ENCODE data around the gene OR1Q1. TPM values are rescaled to one million over a fixed set of nuclear protein-coding genes. Genes with fewer than 3 reads are reported as not detected.

OR1Q1 gene
- total and polyA plus RNA-seq, 9 of the 15 experiments (the other 6 are each of a cell fraction or from before 2014, with no cell fraction given) = not detected

DNA sequence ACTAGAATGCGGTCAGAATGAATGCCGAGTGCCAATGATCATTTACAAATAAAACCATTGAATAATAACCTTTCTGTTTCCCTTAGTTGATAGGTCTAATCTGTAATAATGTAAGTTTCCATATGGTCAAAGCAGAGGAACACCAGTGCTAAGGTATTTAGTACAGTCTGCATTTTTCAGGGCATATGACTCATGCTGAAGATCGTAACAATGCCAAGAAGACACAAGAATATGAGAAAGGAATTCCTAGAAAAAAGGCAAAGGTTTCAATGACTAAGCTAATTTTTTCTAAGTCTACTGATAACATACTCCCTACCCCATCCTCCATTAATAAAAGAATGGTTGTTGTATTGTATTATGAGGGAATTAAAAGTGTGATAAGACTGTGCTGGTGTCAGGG is 34.2 kb upstream of the OR1Q1 start (continued):
- TF ChIP-seq, protein P1, sequence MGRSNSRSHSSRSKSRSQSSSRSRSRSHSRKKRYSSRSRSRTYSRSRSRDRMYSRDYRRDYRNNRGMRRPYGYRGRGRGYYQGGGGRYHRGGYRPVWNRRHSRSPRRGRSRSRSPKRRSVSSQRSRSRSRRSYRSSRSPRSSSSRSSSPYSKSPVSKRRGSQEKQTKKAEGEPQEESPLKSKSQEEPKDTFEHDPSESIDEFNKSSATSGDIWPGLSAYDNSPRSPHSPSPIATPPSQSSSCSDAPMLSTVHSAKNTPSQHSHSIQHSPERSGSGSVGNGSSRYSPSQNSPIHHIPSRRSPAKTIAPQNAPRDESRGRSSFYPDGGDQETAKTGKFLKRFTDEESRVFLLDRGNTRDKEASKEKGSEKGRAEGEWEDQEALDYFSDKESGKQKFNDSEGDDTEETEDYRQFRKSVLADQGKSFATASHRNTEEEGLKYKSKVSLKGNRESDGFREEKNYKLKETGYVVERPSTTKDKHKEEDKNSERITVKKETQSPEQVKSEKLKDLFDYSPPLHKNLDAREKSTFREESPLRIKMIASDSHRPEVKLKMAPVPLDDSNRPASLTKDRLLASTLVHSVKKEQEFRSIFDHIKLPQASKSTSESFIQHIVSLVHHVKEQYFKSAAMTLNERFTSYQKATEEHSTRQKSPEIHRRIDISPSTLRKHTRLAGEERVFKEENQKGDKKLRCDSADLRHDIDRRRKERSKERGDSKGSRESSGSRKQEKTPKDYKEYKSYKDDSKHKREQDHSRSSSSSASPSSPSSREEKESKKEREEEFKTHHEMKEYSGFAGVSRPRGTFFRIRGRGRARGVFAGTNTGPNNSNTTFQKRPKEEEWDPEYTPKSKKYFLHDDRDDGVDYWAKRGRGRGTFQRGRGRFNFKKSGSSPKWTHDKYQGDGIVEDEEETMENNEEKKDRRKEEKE (IDR thresholded peaks at IDR 0.05; ENCODE audit: borderline replicate concordance in 1 of 2, control insufficient read depth in 1 of 2, low read depth in 2 of 2, low read length in 1 of 2) = no peak
- TF ChIP-seq NFE2 (IDR thresholded peaks at IDR 0.05; ENCODE audit: low read depth) = peak; percentile 86
- TF ChIP-seq, protein P2, sequence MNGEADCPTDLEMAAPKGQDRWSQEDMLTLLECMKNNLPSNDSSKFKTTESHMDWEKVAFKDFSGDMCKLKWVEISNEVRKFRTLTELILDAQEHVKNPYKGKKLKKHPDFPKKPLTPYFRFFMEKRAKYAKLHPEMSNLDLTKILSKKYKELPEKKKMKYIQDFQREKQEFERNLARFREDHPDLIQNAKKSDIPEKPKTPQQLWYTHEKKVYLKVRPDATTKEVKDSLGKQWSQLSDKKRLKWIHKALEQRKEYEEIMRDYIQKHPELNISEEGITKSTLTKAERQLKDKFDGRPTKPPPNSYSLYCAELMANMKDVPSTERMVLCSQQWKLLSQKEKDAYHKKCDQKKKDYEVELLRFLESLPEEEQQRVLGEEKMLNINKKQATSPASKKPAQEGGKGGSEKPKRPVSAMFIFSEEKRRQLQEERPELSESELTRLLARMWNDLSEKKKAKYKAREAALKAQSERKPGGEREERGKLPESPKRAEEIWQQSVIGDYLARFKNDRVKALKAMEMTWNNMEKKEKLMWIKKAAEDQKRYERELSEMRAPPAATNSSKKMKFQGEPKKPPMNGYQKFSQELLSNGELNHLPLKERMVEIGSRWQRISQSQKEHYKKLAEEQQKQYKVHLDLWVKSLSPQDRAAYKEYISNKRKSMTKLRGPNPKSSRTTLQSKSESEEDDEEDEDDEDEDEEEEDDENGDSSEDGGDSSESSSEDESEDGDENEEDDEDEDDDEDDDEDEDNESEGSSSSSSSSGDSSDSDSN (IDR thresholded peaks at IDR 0.05; ENCODE audit: borderline replicate concordance in 1 of 2, low read depth in 2 of 2, low read length in 2 of 2) = no peak
- TF ChIP-seq RFX1 (IDR thresholded peaks at IDR 0.05) = no peak
- no peak for TF ChIP-seq KAT8 (IDR thresholded peaks at IDR 0.05; ENCODE audit: low read depth)
- TF ChIP-seq, protein P3, sequence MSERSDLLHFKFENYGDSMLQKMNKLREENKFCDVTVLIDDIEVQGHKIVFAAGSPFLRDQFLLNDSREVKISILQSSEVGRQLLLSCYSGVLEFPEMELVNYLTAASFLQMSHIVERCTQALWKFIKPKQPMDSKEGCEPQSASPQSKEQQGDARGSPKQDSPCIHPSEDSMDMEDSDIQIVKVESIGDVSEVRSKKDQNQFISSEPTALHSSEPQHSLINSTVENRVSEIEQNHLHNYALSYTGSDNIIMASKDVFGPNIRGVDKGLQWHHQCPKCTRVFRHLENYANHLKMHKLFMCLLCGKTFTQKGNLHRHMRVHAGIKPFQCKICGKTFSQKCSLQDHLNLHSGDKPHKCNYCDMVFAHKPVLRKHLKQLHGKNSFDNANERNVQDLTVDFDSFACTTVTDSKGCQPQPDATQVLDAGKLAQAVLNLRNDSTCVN (CRISPR knock-in tag; IDR thresholded peaks at IDR 0.05) = no peak
- TF ChIP-seq, protein P4, sequence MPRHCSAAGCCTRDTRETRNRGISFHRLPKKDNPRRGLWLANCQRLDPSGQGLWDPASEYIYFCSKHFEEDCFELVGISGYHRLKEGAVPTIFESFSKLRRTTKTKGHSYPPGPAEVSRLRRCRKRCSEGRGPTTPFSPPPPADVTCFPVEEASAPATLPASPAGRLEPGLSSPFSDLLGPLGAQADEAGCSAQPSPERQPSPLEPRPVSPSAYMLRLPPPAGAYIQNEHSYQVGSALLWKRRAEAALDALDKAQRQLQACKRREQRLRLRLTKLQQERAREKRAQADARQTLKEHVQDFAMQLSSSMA (CRISPR knock-in tag; IDR thresholded peaks at IDR 0.05) = no peak
- no peak for TF ChIP-seq MEF2D (tag; conservative IDR thresholded peaks at IDR 0.05; ENCODE audit: low read depth)
- TF ChIP-seq RBBP5 (IDR thresholded peaks at IDR 0.05; ENCODE audit: borderline replicate concordance, insufficient read depth, low read length, poor library complexity, severe bottlenecking) = no peak
- no peak for TF ChIP-seq ZNF584 (CRISPR knock-in tag; IDR thresholded peaks at IDR 0.05; ENCODE audit: low read depth)
- TF ChIP-seq, protein P5, sequence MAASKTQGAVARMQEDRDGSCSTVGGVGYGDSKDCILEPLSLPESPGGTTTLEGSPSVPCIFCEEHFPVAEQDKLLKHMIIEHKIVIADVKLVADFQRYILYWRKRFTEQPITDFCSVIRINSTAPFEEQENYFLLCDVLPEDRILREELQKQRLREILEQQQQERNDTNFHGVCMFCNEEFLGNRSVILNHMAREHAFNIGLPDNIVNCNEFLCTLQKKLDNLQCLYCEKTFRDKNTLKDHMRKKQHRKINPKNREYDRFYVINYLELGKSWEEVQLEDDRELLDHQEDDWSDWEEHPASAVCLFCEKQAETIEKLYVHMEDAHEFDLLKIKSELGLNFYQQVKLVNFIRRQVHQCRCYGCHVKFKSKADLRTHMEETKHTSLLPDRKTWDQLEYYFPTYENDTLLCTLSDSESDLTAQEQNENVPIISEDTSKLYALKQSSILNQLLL (CRISPR knock-in tag; IDR thresholded peaks at IDR 0.05; ENCODE audit: borderline replicate concordance) = no peak
- TF ChIP-seq ZNF274 (IDR thresholded peaks at IDR 0.05; ENCODE audit: borderline replicate concordance, low read depth, low read length) = no peak
- no peak for TF ChIP-seq KLF13 (tag; IDR thresholded peaks at IDR 0.05; ENCODE audit: borderline replicate concordance, low read depth)
- no peak for TF ChIP-seq ZNF24 (IDR thresholded peaks at IDR 0.05)
- TF ChIP-seq, protein P6, sequence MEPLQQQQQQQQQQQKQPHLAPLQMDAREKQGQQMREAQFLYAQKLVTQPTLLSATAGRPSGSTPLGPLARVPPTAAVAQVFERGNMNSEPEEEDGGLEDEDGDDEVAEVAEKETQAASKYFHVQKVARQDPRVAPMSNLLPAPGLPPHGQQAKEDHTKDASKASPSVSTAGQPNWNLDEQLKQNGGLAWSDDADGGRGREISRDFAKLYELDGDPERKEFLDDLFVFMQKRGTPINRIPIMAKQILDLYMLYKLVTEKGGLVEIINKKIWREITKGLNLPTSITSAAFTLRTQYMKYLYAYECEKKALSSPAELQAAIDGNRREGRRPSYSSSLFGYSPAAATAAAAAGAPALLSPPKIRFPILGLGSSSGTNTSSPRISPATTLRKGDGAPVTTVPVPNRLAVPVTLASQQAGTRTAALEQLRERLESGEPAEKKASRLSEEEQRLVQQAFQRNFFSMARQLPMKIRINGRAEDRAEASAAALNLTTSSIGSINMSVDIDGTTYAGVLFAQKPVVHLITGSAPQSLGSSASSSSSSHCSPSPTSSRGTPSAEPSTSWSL (CRISPR knock-in tag; IDR thresholded peaks at IDR 0.05; ENCODE audit: borderline replicate concordance) = no peak
- no peak for TF ChIP-seq XRCC3 (IDR thresholded peaks at IDR 0.05)
- no peak for TF ChIP-seq TSC22D4 (tag; IDR thresholded peaks at IDR 0.05)
- no peak for TF ChIP-seq SMARCB1 (IDR thresholded peaks at IDR 0.05; ENCODE audit: insufficient read length, low read depth)
